ENCODE results near the gene TRDMT1. TPM values are rescaled to one million over a fixed set of nuclear protein-coding genes. Genes with fewer than 3 reads are reported as not detected.
A peak's percentile ranks its signal among the peaks of the same experiment; 100 is the strongest.

Gene TRDMT1
- polyA plus RNA-seq, 3 donors = 3.1 to 6.6 (median 5.0) TPM

DNA sequence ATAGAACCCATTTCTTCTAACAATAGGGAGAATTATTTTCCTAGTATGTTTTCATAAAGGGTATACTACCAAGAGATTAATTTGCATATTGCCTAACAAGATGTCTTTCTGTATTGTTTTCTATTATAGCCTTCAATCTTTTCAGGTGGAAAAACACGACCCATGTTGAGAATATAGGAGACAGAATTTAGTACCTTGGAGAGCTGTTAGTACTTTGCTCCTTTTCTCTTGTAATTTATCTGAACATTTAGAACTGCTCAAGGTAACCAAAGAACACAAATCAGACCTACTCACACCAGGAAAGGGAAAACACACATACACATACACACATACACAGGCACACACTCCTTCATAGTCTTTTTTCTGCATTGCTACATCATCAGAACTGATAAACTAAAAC lies 7.8 kb upstream of the TRDMT1 start:
- TF ChIP-seq, protein P1, sequence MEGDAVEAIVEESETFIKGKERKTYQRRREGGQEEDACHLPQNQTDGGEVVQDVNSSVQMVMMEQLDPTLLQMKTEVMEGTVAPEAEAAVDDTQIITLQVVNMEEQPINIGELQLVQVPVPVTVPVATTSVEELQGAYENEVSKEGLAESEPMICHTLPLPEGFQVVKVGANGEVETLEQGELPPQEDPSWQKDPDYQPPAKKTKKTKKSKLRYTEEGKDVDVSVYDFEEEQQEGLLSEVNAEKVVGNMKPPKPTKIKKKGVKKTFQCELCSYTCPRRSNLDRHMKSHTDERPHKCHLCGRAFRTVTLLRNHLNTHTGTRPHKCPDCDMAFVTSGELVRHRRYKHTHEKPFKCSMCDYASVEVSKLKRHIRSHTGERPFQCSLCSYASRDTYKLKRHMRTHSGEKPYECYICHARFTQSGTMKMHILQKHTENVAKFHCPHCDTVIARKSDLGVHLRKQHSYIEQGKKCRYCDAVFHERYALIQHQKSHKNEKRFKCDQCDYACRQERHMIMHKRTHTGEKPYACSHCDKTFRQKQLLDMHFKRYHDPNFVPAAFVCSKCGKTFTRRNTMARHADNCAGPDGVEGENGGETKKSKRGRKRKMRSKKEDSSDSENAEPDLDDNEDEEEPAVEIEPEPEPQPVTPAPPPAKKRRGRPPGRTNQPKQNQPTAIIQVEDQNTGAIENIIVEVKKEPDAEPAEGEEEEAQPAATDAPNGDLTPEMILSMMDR (IDR thresholded peaks at IDR 0.05) = no peak
- Mint-ChIP-seq H3K27me3 (ENCODE audit: low read depth in 3 of 3) (peaks cover 0 to 4% (median 0%) of the 10 kb centered on the region in 3 donors), H3K36me3 (peaks cover 9 to 12% of the 10 kb centered on the region in 2 donors), H3K4me3 (no peak overlapping the region), H3K4me1 (peaks cover 54% of the 10 kb centered on the region), H3K27ac (peak overlapping the region in 5 of 7 donors; percentile 38 to 89 (median 73)), H3K9me3 (no peaks in the 10 kb centered on the region)
- no peak overlapping the region for H3K4me3 ChIP-seq (replicated peaks in 1 of 3; ENCODE audit: low read depth in 2 of 3, low read length in 3 of 3)
- peaks cover 39 to 53% of the 10 kb centered on the region in 2 donors for H3K4me1 ChIP-seq (ENCODE audit: control insufficient read depth in 1 of 2, insufficient read depth in 2 of 2, low read length in 2 of 2)
- H3K36me3 ChIP-seq (replicated peaks in 1 of 2; ENCODE audit: control insufficient read depth in 1 of 2, insufficient read depth in 2 of 2, low read length in 2 of 2) = no peaks in the 10 kb centered on the region
- intact Hi-C loops (cut with micrococcal nuclease) = loop anchor here in 1 of 2 donors (5.0 kb wide), 1 partner anchor 182 kb away; no protein-coding TSS in a partner anchor
- no peaks in the 10 kb centered on the region for H4K20me1 ChIP-seq (ENCODE audit: insufficient read depth, low read length)
- no peaks in the 10 kb centered on the region for H3K27me3 ChIP-seq (ENCODE audit: control insufficient read depth in 2 of 2, insufficient read depth in 2 of 2, low read length in 2 of 2)
- no peak overlapping the region for H3K9ac ChIP-seq (ENCODE audit: insufficient read depth, low read length, poor library complexity, severe bottlenecking)
- H3K9me3 ChIP-seq (replicated peaks in 1 of 2; ENCODE audit: control insufficient read depth in 1 of 2, insufficient read depth in 1 of 2, low read length in 2 of 2) = no peaks in the 10 kb centered on the region
- no peak for DNase-seq
- no CpG with 5 or more reads among the region's 1 CpG for WGBS (ENCODE audit: insufficient coverage)
- H3K79me2 ChIP-seq (ENCODE audit: insufficient read depth, low read length) = peaks cover 13% of the 10 kb centered on the region
- no peak overlapping the region for H2AFZ ChIP-seq (ENCODE audit: insufficient read depth, low read depth, low read length, poor library complexity, severe bottlenecking)
- no peak overlapping the region for H3K4me2 ChIP-seq (replicated peaks; ENCODE audit: extremely low read depth, low read length, poor library complexity, severe bottlenecking)
- H3K27ac ChIP-seq (ENCODE audit: low read depth in 1 of 2, low read length in 2 of 2) = no peak overlapping the region

- peak overlapping the region; percentile 37 to 96 (median 78) for H3K27ac Mint-ChIP-seq
- TF ChIP-seq, protein P1 (IDR thresholded peaks at IDR 0.05) = no peak
- no peaks in the 10 kb centered on the region for H3K9me3 Mint-ChIP-seq
- Histone ChIP-seq H3K4me2 (replicated peaks; ENCODE audit: extremely low read depth, low read length, poor library complexity, severe bottlenecking) (no peak overlapping the region), H3K27me3 (ENCODE audit: control insufficient read depth in 2 of 2, insufficient read depth in 2 of 2, low read length in 2 of 2) (no peaks in the 10 kb centered on the region), H3K79me2 (ENCODE audit: insufficient read depth, low read length) (peaks cover 5% of the 10 kb centered on the region), H3K9me3 (replicated peaks in 1 of 2; ENCODE audit: control insufficient read depth in 1 of 2, insufficient read depth in 1 of 2, low read length in 2 of 2) (no peaks in the 10 kb centered on the region), H3K4me3 (replicated peaks in 1 of 3; ENCODE audit: low read depth in 2 of 3, low read length in 3 of 3) (no peak overlapping the region), H3K9ac (ENCODE audit: insufficient read depth, low read length, poor library complexity, severe bottlenecking) (no peak overlapping the region), H4K20me1 (ENCODE audit: insufficient read depth, low read length) (no peaks in the 10 kb centered on the region), H3K27ac (ENCODE audit: low read depth in 1 of 2, low read length in 2 of 2) (no peak overlapping the region), H3K36me3 (replicated peaks in 1 of 2; ENCODE audit: control insufficient read depth in 1 of 2, insufficient read depth in 2 of 2, low read length in 2 of 2) (no peaks in the 10 kb centered on the region), H3K4me1 (ENCODE audit: control insufficient read depth in 1 of 2, insufficient read depth in 2 of 2, low read length in 2 of 2) (peaks cover 31 to 46% of the 10 kb centered on the region in 2 donors), H2AFZ (ENCODE audit: insufficient read depth, low read depth, low read length, poor library complexity, severe bottlenecking) (no peak overlapping the region)
- peaks cover 49% of the 10 kb centered on the region for H3K4me1 Mint-ChIP-seq
- H3K36me3 Mint-ChIP-seq = peaks cover 6 to 9% of the 10 kb centered on the region in 2 donors
- intact Hi-C loops (cut with micrococcal nuclease) = loop anchor here in 1 of 2 donors (5.0 kb wide), 1 partner anchor 181 kb away; no protein-coding TSS in a partner anchor
- no peak overlapping the region for H3K4me3 Mint-ChIP-seq
- peaks cover 0 to 4% (median 0%) of the 10 kb centered on the region in 3 donors for H3K27me3 Mint-ChIP-seq (ENCODE audit: low read depth in 3 of 3)
- DNase-seq = peak in 2 of 3 donors; percentile 56 to 70
Measured at GRCh38 chr10:17208476-17208875, 7.0 kb upstream of the TRDMT1 start.
